Prostate gland (tissue), 2 donors: ENCODE results near the gene AATK. TPM values are rescaled to one million over a fixed set of nuclear protein-coding genes. Genes with fewer than 3 reads are reported as not detected.

ENCODE experiments used
- DNase-seq: peaks from one replicate; pipeline ENCODE4 v3.0.0-alpha.2; 2019; ENCODE audit warnings: low spot score
- H3K27ac ChIP-seq, 2 donors: fragments of 200-600 bp; sonication (generic); 2 replicates each; pipeline ENCODE4 v1.5.1; 2017 to 2019
- H3K27me3 ChIP-seq: fragments of 200-600 bp; sonication (generic); replicated peaks from 2 replicates; pipeline ENCODE4 v1.5.1; 2019; ENCODE audit not compliant: insufficient read depth
- H3K36me3 ChIP-seq, 2 donors: fragments of 200-600 bp; sonication (generic); 1 replicate in 1 of 2; 2 replicates in 1 of 2; pipeline versions ENCODE4 v1.5.1 to v1.8.1; 2017 to 2019
- H3K4me1 ChIP-seq: fragments of 200-600 bp; sonication (generic); replicated peaks from 2 replicates; pipeline ENCODE4 v1.5.1; 2019
- H3K4me3 ChIP-seq, 2 donors: fragments of 200-600 bp; sonication (generic); 2 replicates each; pipeline ENCODE4 v1.5.1; 2017 to 2019
- H3K9me3 ChIP-seq: fragments of 200-600 bp; sonication (generic); 2 replicates; pipeline ENCODE4 v1.5.1; 2017
- CTCF ChIP-seq, 4 experiments: fragments of 200-600 bp in 2 of 4; fragments of 450-650 bp in 2 of 4; sonication (generic) in 2 of 4; IDR thresholded peaks; 1 replicate in 3 of 4; 2 replicates in 1 of 4; pipeline ENCODE4 v1.5.1; 2016 to 2019; ENCODE audit warnings: antibody characterized with exemption in 4 of 4, mild to moderate bottlenecking in 2 of 4, moderate library complexity in 2 of 4
- POLR2A ChIP-seq: fragments of 450-650 bp; IDR thresholded peaks from one replicate; pipeline ENCODE4 v1.6.1; 2016; ENCODE audit warnings: antibody characterized with exemption, mild to moderate bottlenecking
- POLR2AphosphoS5 ChIP-seq: sonication (generic); formaldehyde crosslinking; IDR thresholded peaks from one replicate; pipeline ENCODE4 v1.6.1; 2017; ENCODE audit warnings: antibody characterized with exemption
- WGBS: methylation state at CpG from one replicate; pipeline ENCODE4 v1.1.5; 2018; 5-methylcytosine and 5-hydroxymethylcytosine counted together
- intact Hi-C: fragments of 100-400 bp; cut with DNase I; formaldehyde crosslinking; loops from one replicate; pipeline ENCODE4 v1.14.2; 2022
- total RNA-seq, 2 donors: library from RNA; depleted of rRNA; stranded (reverse); fragments of >200 nt; gene quantifications; one replicate each; pipeline ENCODE4 v1.1.0, GENCODE V29; 2016

The AATK gene
- total RNA-seq, 2 donors from 2014 or later: 5.2 to 6.6 TPM

- H3K36me3 ChIP-seq: no peaks in the 10 kb centered on the region
- TF ChIP-seq POLR2A (no peak), CTCF (IDR thresholded peaks at IDR 0.05) (no peak), POLR2AphosphoS5 (no peak)
- intact Hi-C loops: no loop called here
Observed at GRCh38 chr17:81204578-81204977, 38.6 kb upstream of the AATK start.

GRCh38 chr17:81203136-81203535 is 37.1 kb upstream of the AATK start:
- no peaks in the 10 kb centered on the region for H3K9me3 ChIP-seq
- no peaks in the 10 kb centered on the region for H3K36me3 ChIP-seq
- 98% methylated on average over 20 of the region's 20 CpGs for WGBS
- DNase-seq: no peak
- no peak overlapping the region for H3K27ac ChIP-seq
- H3K27me3 ChIP-seq: no peaks in the 10 kb centered on the region
- TF ChIP-seq CTCF (IDR thresholded peaks at IDR 0.05) (no peak), POLR2AphosphoS5 (no peak), POLR2A (no peak)
- intact Hi-C loops: no loop called here
- H3K4me1 ChIP-seq: no peaks in the 10 kb centered on the region
- H3K4me3 ChIP-seq: no peak overlapping the region

More at GRCh38 chr17:81204578-81204977, 38.6 kb upstream of the AATK start:
- H3K4me1 ChIP-seq: no peaks in the 10 kb centered on the region
- WGBS: 82% methylated on average over 10 of the region's 10 CpGs
- H3K27me3 ChIP-seq: no peaks in the 10 kb centered on the region
- no peak for DNase-seq
- no peak overlapping the region for H3K27ac ChIP-seq
- no peak overlapping the region for H3K4me3 ChIP-seq
- H3K9me3 ChIP-seq: no peaks in the 10 kb centered on the region

GRCh38 chr17:81202318-81202717 is 36.3 kb upstream of the AATK start:
- Histone ChIP-seq H3K36me3 (no peaks in the 10 kb centered on the region), H3K27me3 (no peaks in the 10 kb centered on the region), H3K27ac (no peak overlapping the region), H3K4me3 (no peak overlapping the region), H3K9me3 (no peaks in the 10 kb centered on the region), H3K4me1 (no peaks in the 10 kb centered on the region)
- 72% methylated on average over 10 of the region's 10 CpGs for WGBS
- DNase-seq: no peak
- TF ChIP-seq POLR2AphosphoS5 (no peak), CTCF (IDR thresholded peaks at IDR 0.05) (no peak), POLR2A (no peak)
- intact Hi-C loops: no loop called here

GRCh38 chr17:81200695-81201580 is 34.9 kb upstream of the AATK start:
- no peak overlapping the region for H3K4me3 ChIP-seq
- no peak for TF ChIP-seq POLR2A
- TF ChIP-seq CTCF (IDR thresholded peaks at IDR 0.05): peak; percentile 34 to 71 (median 60)
- intact Hi-C loops: no loop called here
- no peak overlapping the region for H3K27ac ChIP-seq
- H3K9me3 ChIP-seq: no peaks in the 10 kb centered on the region
- DNase-seq: peak; percentile 66
- H3K36me3 ChIP-seq: no peaks in the 10 kb centered on the region
- H3K27me3 ChIP-seq: no peaks in the 10 kb centered on the region
- no peaks in the 10 kb centered on the region for H3K4me1 ChIP-seq
- 71% methylated on average over 26 of the region's 27 CpGs for WGBS

GRCh38 chr17:81200201-81200600 is 34.2 kb upstream of the AATK start:
- Histone ChIP-seq H3K27ac (no peak overlapping the region), H3K9me3 (no peaks in the 10 kb centered on the region), H3K4me1 (no peaks in the 10 kb centered on the region), H3K4me3 (no peak overlapping the region), H3K36me3 (no peaks in the 10 kb centered on the region), H3K27me3 (no peaks in the 10 kb centered on the region)
- TF ChIP-seq POLR2A: no peak
- WGBS: 87% methylated on average over 15 of the region's 18 CpGs
- DNase-seq: no peak
- intact Hi-C loops: no loop called here
